Stimulated activated CD8-positive, alpha-beta memory T cell treated with anti-CD3 and anti-CD28 coated beads, Interleukin-4, amount 100 ng/mL, for 48 hours (primary cell): ENCODE data around the gene PLXNA2.

ENCODE experiments used
- DNase-seq: peaks from one replicate; pipeline ENCODE4 v3.0.0-alpha.2; 2020

PLXNA2 gene

GRCh38 chr1:208137193-208137592 is 107.0 kb downstream of the PLXNA2 start:
- DNase-seq, result no peak

GRCh38 chr1:208136459-208137182 is 107.6 kb downstream of the PLXNA2 start:
- DNase-seq, result no peak

- no peak for DNase-seq
Measured at GRCh38 chr1:208135354-208135753, 108.8 kb downstream of the PLXNA2 start.

- DNase-seq, result no peak
Measured at GRCh38 chr1:208134491-208134890, 109.7 kb downstream of the PLXNA2 start.

DNA sequence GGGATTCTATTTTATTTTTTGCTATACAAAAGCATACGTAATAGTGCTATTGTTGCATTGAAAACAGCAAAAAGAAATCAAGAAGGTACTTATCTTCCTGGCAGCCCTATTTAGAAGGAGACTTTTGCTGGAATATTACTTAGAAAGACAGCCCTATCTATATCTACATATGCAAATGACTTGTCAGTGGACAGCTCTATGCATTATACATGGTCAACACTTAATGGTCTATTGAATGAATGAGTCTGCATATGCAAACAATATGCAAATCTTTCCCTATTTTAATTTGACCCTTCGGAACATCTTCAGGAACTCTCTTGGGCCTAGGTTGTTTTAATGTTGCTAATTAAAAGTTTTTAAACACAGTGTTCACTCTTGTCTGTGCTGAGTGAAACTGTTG is 110.8 kb downstream of the PLXNA2 start:
- DNase-seq, result no peak

- DNase-seq, result peak; percentile 80
Measured at GRCh38 chr1:208132287-208132882, 111.8 kb downstream of the PLXNA2 start.

DNA sequence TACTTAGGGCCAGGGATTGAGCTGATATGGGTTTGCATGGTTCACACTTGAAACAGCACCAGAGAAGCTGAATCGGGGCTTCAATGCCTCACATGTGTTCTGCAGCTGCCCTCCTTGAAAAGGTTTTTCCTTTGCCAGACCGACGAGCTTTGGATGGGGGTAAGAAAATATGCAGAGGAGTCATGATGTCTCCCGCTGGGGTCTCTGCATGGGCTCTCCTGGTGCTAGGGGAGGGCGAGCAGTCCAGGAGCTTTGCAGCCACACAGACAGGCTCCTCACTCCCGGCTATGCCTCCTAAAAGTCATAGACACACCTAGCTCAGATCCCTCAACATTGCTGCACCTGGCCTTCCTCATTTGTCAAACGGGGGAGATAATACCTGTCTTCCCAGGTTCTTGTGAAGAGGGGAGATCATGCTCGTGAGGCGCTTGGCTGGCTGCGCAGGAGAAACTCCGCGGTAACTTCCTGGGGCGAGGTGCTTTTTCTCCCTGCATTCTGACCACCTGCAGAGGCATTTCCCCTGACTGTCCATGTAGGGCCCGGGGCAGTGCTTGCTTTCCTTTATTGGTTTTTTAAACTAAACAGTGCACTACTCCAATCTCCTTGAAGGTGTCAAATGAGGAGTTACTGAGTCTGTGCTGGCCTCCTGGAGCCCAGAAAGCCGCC is 112.4 kb downstream of the PLXNA2 start:
- DNase-seq, result no peak

GRCh38 chr1:208129487-208129886 is 114.7 kb downstream of the PLXNA2 start:
- DNase-seq, result no peak

GRCh38 chr1:208129060-208129459 is 115.1 kb downstream of the PLXNA2 start:
- DNase-seq, result no peak

DNA sequence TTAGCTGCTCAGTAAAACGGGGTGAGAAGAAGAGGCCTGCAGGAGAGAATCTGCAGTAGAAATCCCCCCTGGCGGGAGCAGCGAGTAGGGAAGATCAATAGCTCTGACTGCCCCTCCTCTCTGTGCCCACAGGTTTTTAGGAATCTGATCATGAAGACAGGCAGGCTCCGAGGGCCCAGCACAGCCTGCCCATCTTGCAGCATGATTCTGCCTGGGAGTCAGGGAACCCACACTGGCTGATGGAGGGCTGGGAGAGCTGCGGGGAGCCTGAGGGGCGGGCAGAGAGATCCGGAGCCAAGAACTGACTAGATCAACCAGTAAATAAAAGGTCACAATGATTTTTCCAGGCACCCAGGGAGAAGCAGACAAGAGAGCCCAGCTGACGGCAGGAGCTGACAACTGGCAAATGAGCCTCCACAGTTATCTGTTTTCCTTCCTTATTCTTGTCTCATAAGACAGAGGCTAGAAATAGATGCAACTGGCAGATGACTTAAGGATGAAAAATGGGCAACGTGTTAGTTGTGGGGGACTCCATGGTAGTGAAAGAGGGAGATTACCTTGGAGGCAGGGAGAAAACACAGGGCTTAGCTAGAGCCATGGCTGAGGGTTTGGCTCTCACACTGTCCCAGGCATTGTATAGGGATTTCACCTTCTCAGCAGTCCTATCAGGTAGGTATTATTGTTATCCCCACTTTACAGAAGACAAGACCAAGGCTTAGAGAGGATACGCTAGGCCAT is 116.2 kb downstream of the PLXNA2 start:
- DNase-seq, result no peak

- DNase-seq, result no peak
Measured at GRCh38 chr1:208127284-208127683, 116.9 kb downstream of the PLXNA2 start.

GRCh38 chr1:208126108-208126507 is 118.1 kb downstream of the PLXNA2 start:
- no peak for DNase-seq

DNA sequence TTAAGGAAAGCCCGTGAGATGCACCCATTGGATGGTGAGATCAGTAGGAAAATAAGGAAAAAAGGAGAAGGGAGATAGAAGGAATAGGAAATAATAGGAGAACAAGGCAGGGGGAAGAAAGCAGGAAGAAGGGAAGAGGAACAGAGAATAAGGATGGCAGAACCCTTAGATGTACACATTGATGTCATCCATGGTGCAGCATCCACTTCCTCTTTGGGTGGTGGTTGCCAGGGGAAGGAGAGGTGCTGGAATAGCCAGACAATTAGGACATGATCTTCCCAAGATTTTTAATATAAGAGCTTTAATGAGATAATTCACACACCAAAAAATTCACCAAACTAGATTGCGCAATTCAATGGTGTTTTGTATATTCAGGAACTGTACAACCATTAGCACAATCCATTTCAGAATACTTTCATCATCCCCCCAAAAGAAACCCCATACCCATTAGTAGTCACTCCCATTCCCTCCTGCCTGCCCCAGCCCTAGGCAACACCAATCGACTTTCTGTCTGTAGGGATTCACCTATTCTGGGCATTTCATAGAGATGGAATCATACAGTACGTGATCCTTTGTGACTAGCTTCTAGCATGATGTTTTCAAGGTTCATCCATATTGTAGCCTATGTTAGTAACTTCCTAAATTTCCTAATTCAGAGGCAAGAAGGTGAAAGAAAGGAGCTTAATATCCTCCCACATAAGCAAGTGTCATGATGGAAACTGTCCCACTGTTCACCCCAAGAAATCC is 121.4 kb downstream of the PLXNA2 start:
- no peak for DNase-seq

DNA sequence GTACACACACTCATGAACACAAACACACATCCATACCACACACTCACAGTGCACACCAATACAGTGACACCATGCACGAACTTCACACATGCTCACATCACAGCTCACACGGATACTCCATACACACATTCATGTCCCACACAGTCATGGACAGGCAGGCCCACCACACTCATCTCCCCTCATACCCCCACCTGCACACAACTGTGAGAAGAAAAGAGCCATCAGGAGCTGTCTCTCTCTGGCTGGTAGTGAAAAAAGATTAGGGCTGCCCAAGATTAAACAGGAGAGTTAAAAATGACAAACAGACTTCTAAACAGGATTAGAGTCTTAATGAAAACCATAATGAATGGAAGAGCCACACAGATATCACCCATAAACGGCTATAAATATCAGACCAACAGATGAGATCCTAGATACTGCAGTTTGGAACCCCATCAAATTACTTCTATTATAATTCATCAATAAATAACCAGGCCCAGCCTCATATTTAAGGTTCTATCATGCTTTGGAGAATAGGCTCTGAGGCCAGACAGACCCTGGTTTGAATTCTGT is 122.3 kb downstream of the PLXNA2 start:
- no peak for DNase-seq

- DNase-seq, result no peak
Measured at GRCh38 chr1:208120431-208120790, 123.8 kb downstream of the PLXNA2 start.

- DNase-seq, result no peak
Measured at GRCh38 chr1:208118841-208119606, 125.2 kb downstream of the PLXNA2 start.

DNA sequence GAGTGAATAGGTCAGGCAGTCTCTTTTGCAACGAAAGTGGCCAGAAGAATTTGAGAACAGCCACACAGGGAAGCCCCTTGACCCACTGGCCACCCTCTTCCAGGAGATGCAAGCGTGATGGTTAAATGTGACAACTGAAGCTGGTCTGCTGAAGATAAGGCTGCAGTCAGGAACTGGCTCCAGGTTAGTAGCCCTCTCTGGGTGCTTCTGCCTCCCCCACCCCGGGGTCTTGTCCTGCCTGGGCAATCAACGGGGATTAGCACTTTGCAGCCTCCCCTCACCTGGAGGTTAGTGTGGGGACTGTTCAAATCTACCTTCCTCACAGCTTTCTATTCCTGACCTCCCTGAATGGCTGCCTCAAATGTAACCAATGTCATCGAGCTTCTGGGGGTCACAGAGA is 125.9 kb downstream of the PLXNA2 start:
- no peak for DNase-seq

GRCh38 chr1:208117826-208118225 is 126.4 kb downstream of the PLXNA2 start:
- DNase-seq, result no peak

DNA sequence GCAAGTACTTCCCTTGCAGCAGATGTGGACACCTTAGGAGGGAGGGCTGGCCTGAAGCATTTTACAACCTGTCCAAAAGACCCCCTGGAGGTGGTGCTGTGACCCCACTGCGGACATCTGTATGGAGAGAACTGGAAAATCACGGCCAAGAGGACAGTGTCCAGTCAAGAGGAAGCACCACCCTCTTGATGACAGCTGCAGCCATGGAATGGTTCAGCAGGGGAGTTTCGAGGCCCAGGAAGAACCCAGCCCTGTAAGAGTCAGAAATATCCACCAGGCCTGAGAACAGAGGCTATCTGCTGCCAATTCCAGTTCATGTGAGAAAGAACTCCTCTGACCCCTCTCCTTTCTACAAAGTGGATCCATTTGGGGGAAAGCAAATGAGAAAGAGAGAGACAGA is 126.8 kb downstream of the PLXNA2 start:
- DNase-seq, result no peak

DNA sequence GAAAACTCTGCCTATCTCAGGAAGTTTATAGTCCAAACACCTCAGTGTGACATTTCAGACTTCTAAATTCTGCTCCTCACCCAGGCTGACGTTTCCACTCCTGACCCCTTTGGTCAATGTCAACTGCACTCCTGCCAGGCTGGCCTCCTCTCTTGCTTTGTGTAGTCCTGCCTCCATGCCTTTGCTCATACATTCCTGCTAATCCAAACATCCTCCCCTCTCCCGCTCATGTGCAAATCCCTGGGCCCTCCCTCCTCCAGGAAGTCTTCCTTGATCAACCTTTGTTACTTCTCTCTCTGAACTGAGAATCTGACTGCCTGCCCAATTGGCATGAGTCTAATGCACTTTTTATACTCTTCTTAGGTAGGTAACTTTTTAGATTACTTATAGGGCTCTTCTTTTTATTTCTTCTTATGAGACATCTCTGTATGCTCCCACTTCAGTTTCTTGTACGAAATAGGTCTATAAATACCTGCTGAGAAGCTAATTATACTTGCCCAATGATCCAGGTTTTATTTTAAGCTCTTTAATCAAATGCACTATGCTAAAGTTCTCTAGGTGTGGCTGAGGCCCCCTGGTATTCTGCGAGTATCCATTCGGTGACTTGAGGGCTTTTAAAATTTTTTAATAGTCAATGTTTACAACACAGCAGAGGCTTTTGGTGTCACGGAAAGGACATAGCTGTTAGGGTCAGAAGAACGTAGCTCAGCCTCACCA is 128.1 kb downstream of the PLXNA2 start:
- no peak for DNase-seq

GRCh38 chr1:208113011-208113410 is 131.2 kb downstream of the PLXNA2 start:
- no peak for DNase-seq
